Endothelial cell of hepatic sinusoid (primary cell): ENCODE data around the gene MRNIP.
"Not testable (repeated sequence)": the region's sequence is repeated elsewhere in the genome, so short reads cannot be mapped to it uniquely, and the experiment has no call there.

ENCODE experiments used
- in situ Hi-C: cut with HindIII; loops from 2 replicates; pipeline ENCODE4 v1.10.0; 2017; ENCODE audit warnings: low sequenced_read_pairs

The MRNIP gene

GRCh38 chr5:179854356-179854755 is 4.3 kb downstream of the MRNIP start:
- in situ Hi-C loops: no loop called here

- in situ Hi-C loops: no loop called here
These were observed 5.5 kb downstream of the MRNIP start for GRCh38 chr5:179852993-179853547.

GRCh38 chr5:179841621-179842020 is 17.0 kb downstream of the MRNIP start:
- in situ Hi-C loops: no loop called here

- in situ Hi-C loops: no loop called here
These were observed 17.9 kb downstream of the MRNIP start for GRCh38 chr5:179840766-179841165.

GRCh38 chr5:179840321-179840720 is 18.3 kb downstream of the MRNIP start:
- in situ Hi-C loops: no loop called here

- in situ Hi-C loops: no loop called here
These were observed 19.0 kb downstream of the MRNIP start for GRCh38 chr5:179839328-179840256.

GRCh38 chr5:179837076-179838011 is 21.3 kb downstream of the MRNIP start:
- in situ Hi-C loops: no loop called here

- in situ Hi-C loops: no loop called here
These were observed 22.2 kb downstream of the MRNIP start for GRCh38 chr5:179836225-179837019.

GRCh38 chr5:179834871-179835270 is 23.7 kb downstream of the MRNIP start:
- in situ Hi-C loops: not testable (repeated sequence)

GRCh38 chr5:179834120-179834519 is 24.5 kb downstream of the MRNIP start:
- in situ Hi-C loops: no loop called here

GRCh38 chr5:179833709-179834070 is 24.9 kb downstream of the MRNIP start:
- in situ Hi-C loops: no loop called here

- in situ Hi-C loops: no loop called here
These were observed 25.4 kb downstream of the MRNIP start for GRCh38 chr5:179833056-179833708.

GRCh38 chr5:179832039-179832745 is 26.4 kb downstream of the MRNIP start:
- in situ Hi-C loops: no loop called here

GRCh38 chr5:179830818-179831468 is 27.7 kb downstream of the MRNIP start:
- in situ Hi-C loops: no loop called here

GRCh38 chr5:179829732-179830435 is 28.7 kb downstream of the MRNIP start:
- in situ Hi-C loops: loop anchor here (5.0 kb wide), 3 partner anchors 52 to 92 kb away; no protein-coding TSS in a partner anchor

- in situ Hi-C loops: loop anchor here (5.0 kb wide), 3 partner anchors 53 to 93 kb away; no protein-coding TSS in a partner anchor
These were observed 29.7 kb downstream of the MRNIP start for GRCh38 chr5:179828756-179829421.

- in situ Hi-C loops: loop anchor here (5.0 kb wide), 3 partner anchors 55 to 95 kb away; no protein-coding TSS in a partner anchor
These were observed 30.9 kb downstream of the MRNIP start for GRCh38 chr5:179827680-179828079.
